Right forelimb (tissue), 1 donor: ENCODE data around the gene AMPD3.
A peak's percentile ranks its signal among the peaks of the same experiment; 100 is the strongest.

Experiments
- DNase-seq: peaks from one replicate; pipeline ENCODE4 v3.0.0-alpha.2; 2018

Gene AMPD3

GRCh38 chr11:10505278-10506007, 50.4 kb downstream of the AMPD3 start:
- no peak for DNase-seq

GRCh38 chr11:10506008-10506370, 50.9 kb downstream of the AMPD3 start:
- no peak for DNase-seq

GRCh38 chr11:10511181-10511621, 56.1 kb downstream of the AMPD3 start:
- DNase-seq: no peak

GRCh38 chr11:10514202-10514601, 59.1 kb downstream of the AMPD3 start:
- no peak for DNase-seq

- DNase-seq: no peak
Observed at GRCh38 chr11:10514709-10515108, 59.6 kb downstream of the AMPD3 start.

GRCh38 chr11:10515418-10515817, 60.4 kb downstream of the AMPD3 start:
- no peak for DNase-seq

- no peak for DNase-seq
Observed at GRCh38 chr11:10518123-10518522, 63.1 kb downstream of the AMPD3 start.

GRCh38 chr11:10518891-10519290, 63.8 kb downstream of the AMPD3 start:
- DNase-seq: no peak

- DNase-seq: no peak
Observed at GRCh38 chr11:10519630-10520029, 64.6 kb downstream of the AMPD3 start.

- no peak for DNase-seq
Observed at GRCh38 chr11:10520562-10520961, 65.5 kb downstream of the AMPD3 start.

- DNase-seq: no peak
Observed at GRCh38 chr11:10522276-10522675, 67.2 kb downstream of the AMPD3 start.

- DNase-seq: no peak
Observed at GRCh38 chr11:10522921-10523320, 67.9 kb downstream of the AMPD3 start.

GRCh38 chr11:10524471-10524870, 69.4 kb downstream of the AMPD3 start:
- no peak for DNase-seq

GRCh38 chr11:10526974-10527918, 72.2 kb downstream of the AMPD3 start:
- no peak for DNase-seq

- no peak for DNase-seq
Observed at GRCh38 chr11:10528121-10528520, 73.1 kb downstream of the AMPD3 start.

- no peak for DNase-seq
Observed at GRCh38 chr11:10529279-10529678, 74.2 kb downstream of the AMPD3 start.

- no peak for DNase-seq
Observed at GRCh38 chr11:10532526-10532925, 77.5 kb downstream of the AMPD3 start.

GRCh38 chr11:10533323-10533722, 78.3 kb downstream of the AMPD3 start:
- DNase-seq: no peak

GRCh38 chr11:10534316-10534715, 79.3 kb downstream of the AMPD3 start:
- no peak for DNase-seq

GRCh38 chr11:10537600-10537999, 82.5 kb downstream of the AMPD3 start:
- DNase-seq: no peak

- DNase-seq: no peak
Observed at GRCh38 chr11:10538924-10539323, 83.9 kb downstream of the AMPD3 start.

- no peak for DNase-seq
Observed at GRCh38 chr11:10539339-10539738, 84.3 kb downstream of the AMPD3 start.

- DNase-seq: no peak
Observed at GRCh38 chr11:10540546-10540914, 85.5 kb downstream of the AMPD3 start.

GRCh38 chr11:10540915-10541560, 86.0 kb downstream of the AMPD3 start, which contains the start of gene RNF141:
RNF141 (minus strand) TSS chr11:10541187; CDS start chr11:10534158, 7,029 bp downstream.
- peak; percentile 98 for DNase-seq
